ENCODE results near the gene DAPP1. TPM values are rescaled to one million over a fixed set of nuclear protein-coding genes. Genes with fewer than 3 reads are reported as not detected.

Gene DAPP1
- total RNA-seq, 2 experiments from 2014 or later = 8.3 to 9.1 TPM

GRCh38 chr4:99872570-99872969, 55.9 kb downstream of the DAPP1 start:
- no peaks in the 10 kb centered on the region for H3K4me1 ChIP-seq (ENCODE audit: insufficient read depth, low read length)
- intact Hi-C loops (cut with DNase I, micrococcal nuclease) = no loop called here
- ATAC-seq (ENCODE audit: poor library complexity) = no peak
- no peaks in the 10 kb centered on the region for H3K9me3 ChIP-seq (ENCODE audit: control insufficient read depth in 1 of 2, insufficient read depth in 1 of 2, low read length in 2 of 2)
- Mint-ChIP-seq H3K4me1 (ENCODE audit: low read depth) (no peaks in the 10 kb centered on the region), H3K4me3 (no peak overlapping the region), H3K9me3 (no peaks in the 10 kb centered on the region), H3K27ac (no peak overlapping the region), H3K36me3 (ENCODE audit: low read depth) (peaks cover 41% of the 10 kb centered on the region), H3K27me3 (no peaks in the 10 kb centered on the region)
- no peak for DNase-seq
- ChIA-PET CTCF (no interaction called here), POLR2A (no interaction called here)
- H3K27ac ChIP-seq (ENCODE audit: low read depth in 1 of 2, low read length in 2 of 2) = no peak overlapping the region
- peaks cover 13% of the 10 kb centered on the region for H3K36me3 ChIP-seq (ENCODE audit: insufficient read depth, low read length)
- no peak overlapping the region for H3K4me3 ChIP-seq (ENCODE audit: low read length)
- no peaks in the 10 kb centered on the region for H3K27me3 ChIP-seq (ENCODE audit: control insufficient read depth in 1 of 2, insufficient read depth in 2 of 2, low read length in 2 of 2)
- no peak for TF ChIP-seq CTCF (IDR thresholded peaks at IDR 0.05)

GRCh38 chr4:99875071-99875470, 58.4 kb downstream of the DAPP1 start:
- H3K27me3 ChIP-seq (ENCODE audit: control insufficient read depth in 1 of 2, insufficient read depth in 2 of 2, low read length in 2 of 2) = no peaks in the 10 kb centered on the region
- no peaks in the 10 kb centered on the region for H3K27me3 Mint-ChIP-seq
- no peaks in the 10 kb centered on the region for H3K9me3 ChIP-seq (ENCODE audit: control insufficient read depth in 1 of 2, insufficient read depth in 1 of 2, low read length in 2 of 2)
- peaks cover 24% of the 10 kb centered on the region for H3K36me3 ChIP-seq (ENCODE audit: insufficient read depth, low read length)
- H3K4me1 Mint-ChIP-seq (ENCODE audit: low read depth) = no peaks in the 10 kb centered on the region
- ChIA-PET CTCF (no interaction called here), POLR2A (no interaction called here)
- H3K27ac Mint-ChIP-seq = no peak overlapping the region
- no peaks in the 10 kb centered on the region for H3K4me1 ChIP-seq (ENCODE audit: insufficient read depth, low read length)
- H3K4me3 ChIP-seq (ENCODE audit: low read length) = no peak overlapping the region
- ATAC-seq (ENCODE audit: poor library complexity) (no peak), DNase-seq (no peak)
- H3K36me3 Mint-ChIP-seq (ENCODE audit: low read depth) = peaks cover 48% of the 10 kb centered on the region
- H3K4me3 Mint-ChIP-seq = no peak overlapping the region
- intact Hi-C loops (cut with DNase I, micrococcal nuclease) = no loop called here
- no peak for TF ChIP-seq CTCF (IDR thresholded peaks at IDR 0.05)
- no peaks in the 10 kb centered on the region for H3K9me3 Mint-ChIP-seq
- H3K27ac ChIP-seq (ENCODE audit: low read depth in 1 of 2, low read length in 2 of 2) = no peak overlapping the region

DNA sequence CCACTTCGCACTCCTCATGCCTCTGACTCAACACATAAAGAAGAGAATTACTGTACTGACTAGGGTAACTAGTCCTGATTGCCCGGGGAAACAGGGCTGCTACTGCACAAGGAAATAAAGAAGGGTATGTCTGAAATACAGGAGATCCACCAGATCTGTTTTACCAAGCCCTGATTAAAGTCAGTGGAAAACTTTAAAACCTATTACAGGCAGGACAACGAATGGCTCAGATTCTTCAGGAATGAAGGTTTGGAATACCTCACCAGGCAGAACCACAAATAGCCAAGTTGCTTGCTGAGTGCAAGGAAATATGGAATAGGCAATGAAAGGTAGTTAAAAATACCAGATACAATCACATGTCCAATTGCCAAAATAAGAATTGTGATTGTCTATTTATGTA, 60.3 kb downstream of the DAPP1 start:
- ATAC-seq (ENCODE audit: poor library complexity) (no peak), DNase-seq (no peak)
- no peaks in the 10 kb centered on the region for H3K4me1 Mint-ChIP-seq (ENCODE audit: low read depth)
- no peak overlapping the region for H3K4me3 ChIP-seq (ENCODE audit: low read length)
- no peaks in the 10 kb centered on the region for H3K9me3 ChIP-seq (ENCODE audit: control insufficient read depth in 1 of 2, insufficient read depth in 1 of 2, low read length in 2 of 2)
- H3K4me3 Mint-ChIP-seq = no peak overlapping the region
- H3K36me3 Mint-ChIP-seq (ENCODE audit: low read depth) = peaks cover 62% of the 10 kb centered on the region
- no peak overlapping the region for H3K27ac ChIP-seq (ENCODE audit: low read depth in 1 of 2, low read length in 2 of 2)
- CTCF ChIA-PET = no interaction called here
- H3K27me3 Mint-ChIP-seq = no peaks in the 10 kb centered on the region
- no peak overlapping the region for H3K27ac Mint-ChIP-seq
- no peak for TF ChIP-seq CTCF (IDR thresholded peaks at IDR 0.05)
- intact Hi-C loops (cut with DNase I, micrococcal nuclease) = no loop called here
- H3K36me3 ChIP-seq (ENCODE audit: insufficient read depth, low read length) = peaks cover 43% of the 10 kb centered on the region
- no peaks in the 10 kb centered on the region for H3K4me1 ChIP-seq (ENCODE audit: insufficient read depth, low read length)
- H3K9me3 Mint-ChIP-seq = no peaks in the 10 kb centered on the region
- no peaks in the 10 kb centered on the region for H3K27me3 ChIP-seq (ENCODE audit: control insufficient read depth in 1 of 2, insufficient read depth in 2 of 2, low read length in 2 of 2)
- POLR2A ChIA-PET = no interaction called here
